Neural cell (in vitro differentiated cells): ENCODE data around the gene SDK1. TPM values are rescaled to one million over a fixed set of nuclear protein-coding genes. Genes with fewer than 3 reads are reported as not detected.

ENCODE experiments used
- H2AFZ ChIP-seq: fragments of 200-600, 300-800 bp; sonication (generic), shearing (Covaris generic); 2 replicates; pipeline ENCODE4 v1.6.0; 2014; ENCODE audit warnings: low read depth, mild to moderate bottlenecking, antibody characterized with exemption, low read length, moderate library complexity
- H3F3A ChIP-seq: fragments of 200-600 bp; shearing (Covaris generic); 2 replicates; pipeline ENCODE4 v1.6.1; 2016; ENCODE audit warnings: mild to moderate bottlenecking, moderate library complexity, mixed read lengths, antibody characterized with exemption, low read length; ENCODE audit not compliant: insufficient read depth, poor library complexity, severe bottlenecking
- H3K27ac ChIP-seq: fragments of 200-600, 300-800 bp; sonication (generic), shearing (Covaris generic); 2 replicates; pipeline ENCODE4 v1.5.1; 2014; ENCODE audit warnings: mild to moderate bottlenecking, low read length, moderate library complexity
- H3K27me3 ChIP-seq: fragments of 300-800, 200-600 bp; sonication (generic), shearing (Covaris generic); 2 replicates; pipeline ENCODE4 v1.6.0; 2014; ENCODE audit warnings: mild to moderate bottlenecking, low read depth, low read length, moderate library complexity; ENCODE audit not compliant: insufficient read depth
- H3K36me3 ChIP-seq: fragments of 300-800, 200-600 bp; sonication (generic), shearing (Covaris generic); 2 replicates; pipeline ENCODE4 v1.5.1; 2014; ENCODE audit warnings: mild to moderate bottlenecking, antibody characterized with exemption, low read length, moderate library complexity; ENCODE audit not compliant: insufficient read depth
- H3K4me2 ChIP-seq: fragments of 300-800, 200-600 bp; sonication (generic), shearing (Covaris generic); 2 replicates; pipeline ENCODE4 v1.6.0; 2014; ENCODE audit warnings: mild to moderate bottlenecking, low read length
- H3K4me3 ChIP-seq: fragments of 300-800, 200-600 bp; sonication (generic), shearing (Covaris generic); 2 replicates; pipeline ENCODE4 v1.5.1; 2014; ENCODE audit warnings: mild to moderate bottlenecking, low read length, moderate library complexity
- H3K79me2 ChIP-seq: fragments of 200-600 bp; shearing (Covaris generic); replicated peaks from 2 replicates; pipeline ENCODE4 v1.6.0; 2014; ENCODE audit warnings: mild to moderate bottlenecking, low read length, moderate library complexity; ENCODE audit not compliant: insufficient read depth
- H3K9ac ChIP-seq: fragments of 300-800, 200-600 bp; sonication (generic), shearing (Covaris generic); 2 replicates; pipeline ENCODE4 v1.6.1; 2016; ENCODE audit warnings: mild to moderate bottlenecking, low read length, mixed read lengths
- H3K9me2 ChIP-seq: fragments of 200-600 bp; shearing (Covaris generic); 2 replicates; pipeline ENCODE4 v1.6.1; 2016; ENCODE audit warnings: mild to moderate bottlenecking, low read length, mixed read lengths; ENCODE audit not compliant: insufficient read depth
- H3K9me3 ChIP-seq: fragments of 200-600, 300-800 bp; sonication (generic), shearing (Covaris generic); 2 replicates; pipeline ENCODE4 v1.6.1; 2016; ENCODE audit warnings: mild to moderate bottlenecking, mixed run types, low read length, moderate library complexity, mixed read lengths
- H4K20me1 ChIP-seq: fragments of 200-600 bp; shearing (Covaris generic); 2 replicates; pipeline ENCODE4 v1.6.1; 2016; ENCODE audit warnings: mild to moderate bottlenecking, mixed run types; ENCODE audit not compliant: insufficient read depth
- EP300 ChIP-seq: fragments of 450-650 bp; conservative IDR thresholded peaks from 2 replicates; pipeline ENCODE4 v1.6.1; 2014; ENCODE audit warnings: antibody characterized with exemption, mild to moderate bottlenecking, moderate library complexity; ENCODE audit not compliant: poor library complexity, severe bottlenecking
- EZH2 ChIP-seq: fragments of 200-600, 300-800 bp; shearing (Covaris generic), sonication (generic); IDR thresholded peaks from 2 replicates; pipeline ENCODE4 v1.6.1; 2014; ENCODE audit warnings: antibody characterized with exemption, low read length, borderline replicate concordance, mild to moderate bottlenecking; ENCODE audit not compliant: insufficient read depth, poor library complexity, severe bottlenecking
- MXI1 ChIP-seq: fragments of 450-650 bp; conservative IDR thresholded peaks from 2 replicates; pipeline ENCODE4 v1.6.1; 2014; ENCODE audit warnings: antibody characterized with exemption, mild to moderate bottlenecking; ENCODE audit not compliant: poor library complexity, severe bottlenecking
- POLR2AphosphoS5 ChIP-seq: IDR thresholded peaks from 2 replicates; pipeline ENCODE4 v1.6.1; 2012
- RAD21 ChIP-seq: fragments of 450-650 bp; conservative IDR thresholded peaks from 2 replicates; pipeline ENCODE4 v1.6.1; 2014; ENCODE audit warnings: antibody characterized with exemption, mild to moderate bottlenecking, moderate library complexity
- SMC3 ChIP-seq: fragments of 450-650 bp; conservative IDR thresholded peaks from 2 replicates; pipeline ENCODE4 v1.6.1; 2014; ENCODE audit warnings: antibody characterized with exemption, mild to moderate bottlenecking, moderate library complexity; ENCODE audit not compliant: poor library complexity
- TAF1 ChIP-seq: IDR thresholded peaks from 2 replicates; pipeline ENCODE4 v1.6.1; 2012; ENCODE audit warnings: low read depth
- polyA plus RNA-seq: library from polyadenylated mRNA; depleted of rRNA; stranded (reverse); fragments of >200 nt; gene quantifications from 2 replicates; pipeline ENCODE4 v1.2.3, GENCODE V29; 2014
- TF ChIP-seq, protein P1 (sequence below): fragments of 450-650 bp; IDR thresholded peaks from 2 replicates; pipeline ENCODE4 v1.5.1; 2014; ENCODE audit warnings: antibody characterized with exemption, mild to moderate bottlenecking, moderate library complexity; ENCODE audit not compliant: poor library complexity, severe bottlenecking
- TF ChIP-seq, protein P2 (sequence below): IDR thresholded peaks from 2 replicates; pipeline ENCODE4 v1.6.1; 2012; ENCODE audit warnings: borderline replicate concordance

The SDK1 gene
- polyA plus RNA-seq, 1 donor from 2014 or later = 2.7 TPM

- no peak for TF ChIP-seq MXI1
- no peak for TF ChIP-seq EP300
Observed at GRCh38 chr7:3436112-3436511, 135.1 kb downstream of the SDK1 start (continued).

- H3K4me2 ChIP-seq = no peak overlapping the region
- H4K20me1 ChIP-seq = no peaks in the 10 kb centered on the region
- TF ChIP-seq TAF1 (no peak), RAD21 (no peak), EP300 (no peak), EZH2 (no peak), SMC3 (no peak), POLR2AphosphoS5 (no peak), MXI1 (no peak)
- TF ChIP-seq, protein P1, sequence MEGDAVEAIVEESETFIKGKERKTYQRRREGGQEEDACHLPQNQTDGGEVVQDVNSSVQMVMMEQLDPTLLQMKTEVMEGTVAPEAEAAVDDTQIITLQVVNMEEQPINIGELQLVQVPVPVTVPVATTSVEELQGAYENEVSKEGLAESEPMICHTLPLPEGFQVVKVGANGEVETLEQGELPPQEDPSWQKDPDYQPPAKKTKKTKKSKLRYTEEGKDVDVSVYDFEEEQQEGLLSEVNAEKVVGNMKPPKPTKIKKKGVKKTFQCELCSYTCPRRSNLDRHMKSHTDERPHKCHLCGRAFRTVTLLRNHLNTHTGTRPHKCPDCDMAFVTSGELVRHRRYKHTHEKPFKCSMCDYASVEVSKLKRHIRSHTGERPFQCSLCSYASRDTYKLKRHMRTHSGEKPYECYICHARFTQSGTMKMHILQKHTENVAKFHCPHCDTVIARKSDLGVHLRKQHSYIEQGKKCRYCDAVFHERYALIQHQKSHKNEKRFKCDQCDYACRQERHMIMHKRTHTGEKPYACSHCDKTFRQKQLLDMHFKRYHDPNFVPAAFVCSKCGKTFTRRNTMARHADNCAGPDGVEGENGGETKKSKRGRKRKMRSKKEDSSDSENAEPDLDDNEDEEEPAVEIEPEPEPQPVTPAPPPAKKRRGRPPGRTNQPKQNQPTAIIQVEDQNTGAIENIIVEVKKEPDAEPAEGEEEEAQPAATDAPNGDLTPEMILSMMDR = no peak
- TF ChIP-seq, protein P2, sequence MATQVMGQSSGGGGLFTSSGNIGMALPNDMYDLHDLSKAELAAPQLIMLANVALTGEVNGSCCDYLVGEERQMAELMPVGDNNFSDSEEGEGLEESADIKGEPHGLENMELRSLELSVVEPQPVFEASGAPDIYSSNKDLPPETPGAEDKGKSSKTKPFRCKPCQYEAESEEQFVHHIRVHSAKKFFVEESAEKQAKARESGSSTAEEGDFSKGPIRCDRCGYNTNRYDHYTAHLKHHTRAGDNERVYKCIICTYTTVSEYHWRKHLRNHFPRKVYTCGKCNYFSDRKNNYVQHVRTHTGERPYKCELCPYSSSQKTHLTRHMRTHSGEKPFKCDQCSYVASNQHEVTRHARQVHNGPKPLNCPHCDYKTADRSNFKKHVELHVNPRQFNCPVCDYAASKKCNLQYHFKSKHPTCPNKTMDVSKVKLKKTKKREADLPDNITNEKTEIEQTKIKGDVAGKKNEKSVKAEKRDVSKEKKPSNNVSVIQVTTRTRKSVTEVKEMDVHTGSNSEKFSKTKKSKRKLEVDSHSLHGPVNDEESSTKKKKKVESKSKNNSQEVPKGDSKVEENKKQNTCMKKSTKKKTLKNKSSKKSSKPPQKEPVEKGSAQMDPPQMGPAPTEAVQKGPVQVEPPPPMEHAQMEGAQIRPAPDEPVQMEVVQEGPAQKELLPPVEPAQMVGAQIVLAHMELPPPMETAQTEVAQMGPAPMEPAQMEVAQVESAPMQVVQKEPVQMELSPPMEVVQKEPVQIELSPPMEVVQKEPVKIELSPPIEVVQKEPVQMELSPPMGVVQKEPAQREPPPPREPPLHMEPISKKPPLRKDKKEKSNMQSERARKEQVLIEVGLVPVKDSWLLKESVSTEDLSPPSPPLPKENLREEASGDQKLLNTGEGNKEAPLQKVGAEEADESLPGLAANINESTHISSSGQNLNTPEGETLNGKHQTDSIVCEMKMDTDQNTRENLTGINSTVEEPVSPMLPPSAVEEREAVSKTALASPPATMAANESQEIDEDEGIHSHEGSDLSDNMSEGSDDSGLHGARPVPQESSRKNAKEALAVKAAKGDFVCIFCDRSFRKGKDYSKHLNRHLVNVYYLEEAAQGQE = no peak
- no peak overlapping the region for H3K4me3 ChIP-seq
- H3K9ac ChIP-seq = no peak overlapping the region
- H2AFZ ChIP-seq = no peak overlapping the region
- H3K27ac ChIP-seq = no peak overlapping the region
- H3K36me3 ChIP-seq = no peaks in the 10 kb centered on the region
- no peaks in the 10 kb centered on the region for H3K9me3 ChIP-seq
- H3K79me2 ChIP-seq = no peaks in the 10 kb centered on the region
- no peaks in the 10 kb centered on the region for H3K9me2 ChIP-seq
- H3K27me3 ChIP-seq = no peaks in the 10 kb centered on the region
- H3F3A ChIP-seq = no peaks in the 10 kb centered on the region
Observed at GRCh38 chr7:3436746-3437145, 135.7 kb downstream of the SDK1 start.

GRCh38 chr7:3437467-3437866, 136.4 kb downstream of the SDK1 start:
- Histone ChIP-seq H3K9me2 (no peaks in the 10 kb centered on the region), H3K4me3 (no peak overlapping the region), H3K27me3 (no peaks in the 10 kb centered on the region), H3K4me2 (no peak overlapping the region), H3F3A (no peaks in the 10 kb centered on the region), H3K79me2 (no peaks in the 10 kb centered on the region), H3K27ac (no peak overlapping the region), H2AFZ (no peak overlapping the region), H3K36me3 (no peaks in the 10 kb centered on the region), H3K9me3 (no peaks in the 10 kb centered on the region), H3K9ac (no peak overlapping the region), H4K20me1 (no peaks in the 10 kb centered on the region)
- TF ChIP-seq EZH2 = no peak
- no peak for TF ChIP-seq EP300
- TF ChIP-seq MXI1 = no peak
- TF ChIP-seq, protein P1 = no peak
- TF ChIP-seq TAF1 = no peak
- TF ChIP-seq POLR2AphosphoS5 = no peak
- TF ChIP-seq RAD21 = no peak
